ENCODE measurements around the gene HEG1. TPM values are rescaled to one million over a fixed set of nuclear protein-coding genes. Genes with fewer than 3 reads are reported as not detected.

HEG1 gene
- polyA plus RNA-seq, 3 donors: 7.0 to 36.6 (median 14.1) TPM

DNA sequence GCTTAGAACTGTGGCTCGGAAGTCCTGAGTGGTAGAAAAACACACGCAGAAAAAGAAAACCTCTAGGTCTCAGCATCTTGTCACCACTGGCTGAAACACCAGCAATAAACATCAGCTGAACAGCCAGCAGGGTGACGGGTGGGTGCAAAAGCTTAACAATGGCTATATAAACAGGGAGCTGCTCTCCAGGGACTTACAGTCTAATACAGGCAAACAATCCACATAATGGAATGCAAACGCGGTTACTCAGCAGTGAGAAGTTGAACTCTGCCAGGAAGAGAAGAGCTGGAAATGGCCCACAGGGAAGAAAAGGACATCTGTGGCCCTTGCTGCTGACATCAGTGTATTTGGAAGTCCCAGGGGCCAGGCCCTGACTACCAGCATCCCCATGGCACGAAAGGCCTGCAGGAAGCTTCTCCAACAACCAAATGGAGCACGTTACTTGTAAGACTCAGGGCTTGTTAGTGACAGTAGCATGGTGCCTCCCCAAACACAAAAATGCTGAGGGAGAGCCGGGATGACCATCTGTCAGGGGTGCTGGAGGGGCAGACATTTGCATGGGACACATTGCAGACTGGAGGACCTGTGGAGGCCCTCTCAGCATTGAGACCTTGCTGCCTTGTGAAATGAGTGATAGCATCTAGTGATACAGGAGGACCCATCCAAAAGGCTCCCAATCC lies 3.0 kb downstream of the HEG1 start:
- WGBS, 3 donors: 36 to 62% (median 36%) methylated on average over 8 of the region's 8 CpGs

DNA sequence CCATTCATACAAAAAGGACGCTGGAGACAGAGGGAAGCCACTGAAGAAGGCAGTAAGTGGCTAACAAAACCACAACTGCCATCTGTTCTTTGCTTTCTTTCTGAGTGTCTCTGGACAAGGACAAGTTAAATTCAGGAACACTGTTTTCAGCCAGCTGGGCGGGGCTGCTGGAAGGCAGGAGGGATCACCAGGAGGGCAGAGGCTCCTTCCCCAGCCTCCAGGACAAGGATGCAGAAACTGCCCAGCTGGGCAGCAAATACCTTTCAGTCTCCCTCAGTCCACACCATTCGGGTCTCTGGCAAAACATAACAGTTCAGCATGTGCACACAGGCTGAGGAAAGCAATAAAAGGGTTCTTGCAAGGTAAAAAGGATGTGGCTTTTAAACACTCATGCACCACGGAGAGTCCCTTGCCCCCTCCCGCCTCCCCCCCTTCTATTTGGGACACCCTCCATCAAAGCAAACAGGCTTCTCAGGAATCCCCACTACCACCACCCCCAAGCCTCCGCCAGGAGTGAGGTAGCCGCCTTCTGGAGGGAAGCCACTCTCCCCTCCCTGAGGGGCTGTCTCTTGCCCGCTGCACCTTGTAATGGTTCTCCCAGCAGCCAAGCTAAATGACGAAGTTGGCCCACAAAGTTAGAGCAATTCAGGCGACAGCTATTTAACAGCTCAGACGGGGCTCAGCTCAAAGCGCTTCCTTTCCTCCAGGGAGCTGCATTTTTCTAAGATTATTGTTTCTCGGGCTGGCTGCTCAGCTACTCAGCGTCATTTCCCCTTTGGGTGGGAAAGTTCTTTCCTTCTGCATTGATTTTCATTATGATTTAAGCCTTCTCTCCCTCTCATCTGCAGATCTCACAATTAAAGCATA lies 3.8 kb downstream of the HEG1 start:
- WGBS, 3 donors: 2 to 47% (median 9%) methylated on average over 14 of the region's 14 CpGs
- no peak overlapping the region for H3K27ac ChIP-seq (ENCODE audit: low read depth, low read length)

More for the DNA sequence above, 3.0 kb downstream of the HEG1 start:
- no peak overlapping the region for H3K27ac ChIP-seq (ENCODE audit: low read depth, low read length)

DNA sequence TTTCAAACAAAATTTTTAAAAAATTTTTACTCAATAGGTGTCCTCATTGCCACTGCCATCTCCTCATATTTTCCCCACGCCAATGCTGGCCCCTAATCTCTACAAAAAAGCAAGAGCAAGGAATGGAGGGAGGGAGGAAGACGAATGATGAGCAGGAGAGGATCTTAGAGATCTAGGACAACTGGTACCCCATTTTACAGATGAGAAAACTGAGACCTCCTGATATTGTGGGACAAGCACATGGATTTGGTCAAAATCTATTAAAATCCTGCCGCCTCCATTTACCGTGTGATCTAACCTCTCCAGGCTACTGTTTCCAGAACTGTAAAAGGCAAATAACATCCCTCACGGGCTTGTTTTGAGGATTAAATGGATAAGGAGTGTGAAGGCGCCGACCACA lies 4.6 kb downstream of the HEG1 start:
- no peak overlapping the region for H3K27ac ChIP-seq (ENCODE audit: low read depth, low read length)
- 70 to 79% (median 73%) methylated on average over 7 of the region's 7 CpGs for WGBS, 3 donors

DNA sequence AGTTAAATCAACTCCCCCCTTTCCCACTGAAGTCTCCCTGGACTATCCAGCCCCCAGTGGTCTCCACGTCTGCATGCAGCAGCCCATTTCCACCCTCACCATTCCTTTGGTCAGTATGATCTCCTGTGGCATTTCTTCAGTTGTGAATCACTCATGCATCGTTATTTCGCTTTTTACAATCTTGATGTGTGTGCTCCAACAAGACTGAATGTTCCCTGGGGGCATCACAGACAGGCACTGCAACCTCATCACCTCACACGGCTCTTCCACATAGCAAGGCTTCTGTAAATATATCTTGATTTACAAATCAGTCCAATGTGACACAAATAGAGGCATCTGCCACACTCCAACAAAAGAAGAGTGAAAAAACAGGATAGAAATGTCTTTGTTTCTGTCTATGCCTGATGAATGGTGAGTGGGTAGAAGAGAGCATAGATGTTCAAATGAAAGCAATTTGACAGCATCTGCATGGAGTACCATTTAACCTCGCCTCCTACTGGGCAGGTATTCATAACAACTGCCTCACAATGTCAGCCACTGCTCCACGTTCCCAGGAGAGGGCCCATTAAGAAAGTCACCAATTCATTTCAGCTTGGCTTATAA lies 5.2 kb downstream of the HEG1 start:
- WGBS, 3 donors: 78 to 87% (median 83%) methylated on average over 6 of the region's 6 CpGs
- no peak overlapping the region for H3K27ac ChIP-seq (ENCODE audit: low read depth, low read length)

DNA sequence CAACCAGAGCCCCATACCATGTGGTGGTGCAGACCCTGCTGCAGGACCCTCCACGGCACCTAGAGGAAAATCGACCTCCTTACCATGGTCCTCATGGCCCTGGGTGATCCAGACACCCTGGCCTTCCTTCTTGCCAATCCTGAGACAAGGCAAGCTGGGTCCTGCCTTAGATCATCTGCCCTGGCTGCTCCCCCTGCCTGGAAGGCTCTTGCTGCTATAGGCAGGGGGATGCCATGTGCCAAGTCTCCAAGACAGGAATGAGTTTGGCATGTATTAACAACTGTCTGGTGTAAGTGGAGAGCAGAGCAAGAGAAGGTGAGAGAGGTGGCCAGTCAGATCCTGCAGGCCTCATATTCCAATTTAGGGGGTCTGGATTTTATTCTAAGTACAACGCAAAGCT lies 7.5 kb downstream of the HEG1 start:
- H3K27ac ChIP-seq (ENCODE audit: low read depth, low read length): no peak overlapping the region
- WGBS, 3 donors: 92 to 96% (median 95%) methylated on average over 3 of the region's 3 CpGs

DNA sequence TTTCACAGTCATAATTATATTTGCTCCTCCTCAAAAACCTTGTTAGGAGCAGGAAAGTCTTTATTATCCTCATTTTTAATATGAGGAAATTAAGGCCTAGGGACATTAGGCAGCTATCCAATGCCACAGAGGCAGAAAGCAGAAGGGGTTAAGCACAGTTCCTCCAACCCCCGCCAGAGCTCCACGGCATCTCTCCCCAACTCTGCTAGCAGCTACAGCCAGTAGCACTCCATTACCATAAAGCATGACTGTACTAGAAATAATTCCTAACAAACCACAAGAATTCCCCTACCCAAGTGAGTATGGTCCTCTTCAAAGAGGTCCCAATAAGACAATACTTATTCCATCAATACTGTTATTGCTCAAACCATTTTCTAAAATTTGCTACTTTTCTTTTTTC lies 9.8 kb downstream of the HEG1 start:
- H3K27ac ChIP-seq (ENCODE audit: low read depth, low read length): no peak overlapping the region

DNA sequence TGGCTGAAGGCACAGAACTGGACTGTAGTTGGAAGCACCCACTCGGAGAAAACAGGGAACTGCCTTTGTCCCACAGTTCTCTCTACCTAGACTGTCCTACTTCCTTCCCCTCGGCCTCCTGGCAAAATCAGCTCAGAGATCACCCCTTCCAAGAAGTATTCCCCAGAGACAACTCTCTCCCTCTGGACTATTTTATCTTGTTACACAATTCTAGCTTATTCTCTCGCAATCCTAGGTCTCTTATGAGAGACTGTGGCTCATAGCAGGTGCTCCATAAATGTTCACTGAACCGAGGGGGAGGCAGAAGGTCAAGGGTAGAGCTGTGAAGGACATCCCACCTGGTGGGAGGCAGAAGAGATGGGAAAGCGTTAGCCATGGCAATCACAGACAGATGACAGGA lies 10.6 kb downstream of the HEG1 start:
- 58 to 69% (median 62%) methylated on average over 5 of the region's 5 CpGs for WGBS, 3 donors
- H3K27ac ChIP-seq (ENCODE audit: low read depth, low read length): no peak overlapping the region

More for the DNA sequence above, 9.8 kb downstream of the HEG1 start:
- 30 to 76% (median 33%) methylated on average over 2 of the region's 2 CpGs for WGBS, 3 donors

DNA sequence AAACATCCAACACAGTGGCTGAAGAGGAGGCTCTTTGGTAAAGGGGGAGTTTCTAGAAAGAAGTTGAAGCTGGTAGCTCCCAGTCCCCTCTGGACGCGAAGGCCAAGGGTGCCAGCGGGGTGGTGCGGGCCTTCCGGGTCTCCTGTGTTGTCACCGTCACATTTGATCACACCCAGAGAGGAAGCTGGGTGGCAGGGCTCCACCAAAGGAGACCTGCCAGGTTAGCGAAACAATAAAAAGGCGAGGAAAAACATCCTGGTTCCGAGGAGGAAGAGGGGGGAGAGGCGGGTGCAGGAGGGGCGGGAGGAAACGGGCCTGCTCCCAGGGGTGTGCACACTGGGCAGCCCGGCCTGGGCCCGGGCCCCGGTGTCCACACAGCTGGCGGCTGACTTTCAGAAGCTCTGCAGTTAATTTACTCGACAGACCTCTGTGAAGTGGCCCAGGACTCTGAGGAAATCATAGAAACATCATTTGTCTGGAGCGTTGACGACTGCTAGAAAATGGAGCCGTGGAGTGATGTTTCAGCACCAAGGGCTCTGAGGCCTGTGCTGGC lies 12.1 kb downstream of the HEG1 start:
- 42 to 61% (median 56%) methylated on average over 19 to 20 of the region's 20 CpGs for WGBS, 3 donors
- no peak overlapping the region for H3K27ac ChIP-seq (ENCODE audit: low read depth, low read length)

DNA sequence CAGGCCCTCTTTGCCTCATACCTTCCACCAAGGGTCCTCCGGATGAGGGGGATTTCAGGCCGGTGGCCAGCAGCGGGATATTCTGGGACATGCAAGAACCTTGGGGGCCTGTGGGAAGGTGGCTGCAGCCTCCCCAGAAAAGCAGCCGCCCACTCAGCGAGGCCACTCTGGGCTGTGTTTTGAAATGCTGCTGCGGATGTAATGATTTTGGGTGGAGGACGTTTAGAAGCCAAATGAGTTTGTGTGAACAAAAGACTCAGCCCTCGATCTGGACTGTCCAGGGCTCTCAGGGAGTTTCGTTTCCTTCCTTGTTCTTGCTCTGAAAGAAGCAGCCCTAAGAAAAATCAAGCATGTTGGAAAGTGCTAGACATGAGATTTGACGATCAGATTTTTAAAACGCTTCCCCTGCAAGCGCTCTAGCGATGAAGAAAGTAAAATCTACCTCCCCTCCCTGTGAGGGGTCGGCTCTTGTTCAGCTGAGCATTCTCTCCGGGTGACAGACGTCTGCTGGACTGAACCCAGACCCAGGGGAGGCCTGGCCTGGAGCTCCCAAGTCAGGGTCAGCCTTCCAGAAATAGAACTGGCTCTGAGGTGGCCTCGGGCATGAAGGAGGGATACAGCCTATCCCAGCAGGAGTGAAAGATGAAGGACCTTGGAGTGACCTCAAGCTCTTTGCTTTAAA lies 12.9 kb downstream of the HEG1 start:
- no peak overlapping the region for H3K27ac ChIP-seq (ENCODE audit: low read depth, low read length)
- WGBS, 3 donors: 36 to 62% (median 46%) methylated on average over 17 of the region's 17 CpGs

DNA sequence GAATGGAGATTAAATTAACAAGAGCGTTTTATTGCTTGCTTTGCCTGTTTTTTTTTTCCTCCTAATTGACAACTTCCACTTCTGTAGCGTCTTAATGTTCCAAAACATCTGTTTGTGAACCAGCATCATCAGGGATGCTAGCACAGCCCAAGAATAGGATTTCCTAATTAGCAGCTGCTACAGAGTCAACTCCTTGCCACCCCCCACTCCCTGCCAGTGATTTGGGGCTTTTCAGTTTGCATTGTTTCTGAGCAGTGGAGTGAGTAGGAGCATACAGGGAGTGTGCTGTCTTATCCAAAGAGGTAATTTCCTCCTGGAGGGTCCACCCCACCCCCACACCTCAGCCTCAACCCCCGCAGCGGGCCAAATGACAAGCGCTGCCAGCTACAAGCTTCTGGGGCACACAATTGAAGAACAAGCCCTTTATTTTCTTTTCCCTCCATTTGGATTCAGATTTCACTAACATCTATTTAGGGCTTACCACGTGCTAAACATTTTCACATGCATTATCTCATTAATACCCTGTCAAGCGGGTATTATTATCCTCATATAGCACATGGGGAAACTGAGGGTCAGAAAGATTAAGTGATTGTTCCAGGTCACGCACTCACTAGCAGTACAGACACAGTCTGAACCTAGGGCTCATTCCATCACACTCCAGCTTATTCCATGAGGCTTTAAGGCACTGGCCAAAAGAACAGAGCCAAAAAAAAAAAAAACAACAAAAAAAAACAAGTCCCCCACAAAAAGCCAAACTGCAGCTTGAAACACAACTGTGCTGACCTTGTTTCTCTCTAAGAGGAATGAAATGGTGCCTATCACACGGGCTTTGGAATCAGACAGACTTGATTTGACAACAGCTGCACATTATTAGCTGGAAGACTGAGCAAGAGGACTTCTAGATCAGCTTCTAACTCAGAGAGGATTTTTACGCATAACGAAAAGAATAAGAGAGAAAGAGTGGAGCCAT lies 16.4 kb downstream of the HEG1 start:
- no peak overlapping the region for H3K27ac ChIP-seq (ENCODE audit: low read depth, low read length)
- WGBS, 3 donors: 49 to 65% (median 59%) methylated on average over 11 of the region's 11 CpGs

DNA sequence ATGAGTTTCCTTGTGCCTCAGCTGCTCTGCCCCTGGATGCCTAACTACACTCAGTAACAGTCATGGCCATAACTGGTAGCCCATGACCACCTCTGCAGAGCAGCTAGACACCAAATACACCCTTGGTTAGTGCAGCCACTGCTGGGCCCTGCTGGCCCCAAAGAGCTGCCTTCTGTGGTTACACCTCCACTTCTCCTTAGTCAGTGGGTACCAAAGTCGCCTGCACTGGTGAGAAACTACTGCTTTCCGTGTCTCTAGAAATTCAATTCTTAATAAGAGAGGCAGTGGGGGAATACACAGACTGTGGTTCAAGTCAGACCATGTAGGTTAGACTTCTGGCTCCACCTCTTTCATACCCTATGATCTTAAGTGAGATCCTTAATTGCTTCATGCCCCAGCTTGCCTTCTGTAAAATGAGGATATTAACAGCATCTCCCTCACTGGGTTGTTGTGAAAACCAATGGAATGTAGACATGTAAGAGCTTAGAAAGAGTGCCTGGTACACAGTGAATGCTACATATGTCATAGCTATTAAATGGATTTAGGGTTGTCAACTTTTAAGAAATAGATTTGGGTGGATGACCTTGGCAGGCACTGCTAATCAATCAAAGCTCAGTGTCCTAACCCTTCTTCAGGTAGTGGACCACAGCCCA lies 18.2 kb downstream of the HEG1 start:
- H3K27ac ChIP-seq (ENCODE audit: low read depth, low read length): no peak overlapping the region

DNA sequence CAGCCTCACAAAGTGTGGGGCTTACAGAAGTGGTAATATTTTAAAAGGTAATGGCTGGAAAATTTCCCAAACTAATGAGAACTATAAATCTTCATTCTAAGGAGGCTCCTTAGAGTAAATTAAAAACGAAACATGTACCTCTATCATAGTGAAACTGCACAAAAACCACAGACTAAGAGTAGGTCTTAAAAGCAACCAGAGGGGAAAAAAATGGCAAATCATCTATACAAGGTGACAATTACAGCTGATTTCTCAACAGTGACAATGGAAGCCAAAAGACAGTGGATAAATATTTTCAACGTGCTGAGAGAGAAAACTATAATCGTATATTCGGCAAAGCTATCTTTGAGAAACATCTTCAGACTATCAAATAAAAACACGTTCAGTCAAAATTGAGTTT lies 20.6 kb downstream of the HEG1 start:
- H3K27ac ChIP-seq (ENCODE audit: low read depth, low read length): no peak overlapping the region
- 78 to 92% (median 91%) methylated on average over 5 of the region's 5 CpGs for WGBS, 3 donors

More for the DNA sequence above, 18.2 kb downstream of the HEG1 start:
- 81 to 92% (median 88%) methylated on average over 2 of the region's 2 CpGs for WGBS, 3 donors

DNA sequence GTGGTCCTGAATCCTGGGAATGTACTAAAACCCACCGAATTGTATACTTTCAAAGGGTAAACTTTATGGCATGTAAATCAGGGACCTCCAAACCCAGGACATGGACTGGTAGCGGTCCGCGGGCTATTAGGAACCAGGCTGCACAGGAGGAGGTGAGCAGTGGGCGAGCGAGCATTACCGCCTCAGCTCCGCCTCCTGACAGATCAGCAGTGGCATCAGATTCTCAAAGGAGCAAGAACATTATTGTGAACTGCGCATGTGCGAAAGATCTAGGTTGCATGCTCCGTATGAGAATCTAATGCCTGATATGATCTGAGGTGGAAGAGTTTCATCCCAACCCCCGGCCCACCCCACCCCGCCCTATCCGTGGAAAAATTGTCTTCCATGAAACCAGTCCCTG lies 22.2 kb downstream of the HEG1 start:
- H3K27ac ChIP-seq (ENCODE audit: low read depth, low read length): no peak overlapping the region
- 90 to 94% (median 92%) methylated on average over 14 of the region's 14 CpGs for WGBS, 3 donors

DNA sequence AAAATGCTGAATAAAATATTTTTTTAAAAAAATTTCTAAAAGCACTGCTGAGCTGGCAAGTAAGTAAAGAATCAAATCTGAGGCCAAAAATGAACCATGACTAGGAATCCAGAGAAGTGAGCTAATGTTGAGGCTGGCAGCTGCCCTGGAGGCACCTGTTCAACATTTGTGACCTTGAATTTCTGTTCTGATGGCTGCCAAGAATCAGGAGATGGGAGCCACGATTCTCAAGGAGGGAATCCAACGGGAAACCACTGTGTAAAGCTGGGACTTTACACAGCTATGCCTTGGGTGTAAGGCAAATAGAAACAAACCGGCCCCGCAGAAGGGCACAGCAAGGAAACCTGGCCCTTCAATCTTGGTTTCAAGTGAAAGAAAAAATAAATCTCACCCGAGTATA lies 22.7 kb downstream of the HEG1 start:
- WGBS, 3 donors: 34 to 75% (median 75%) methylated on average over 5 of the region's 5 CpGs
- H3K27ac ChIP-seq (ENCODE audit: low read depth, low read length): no peak overlapping the region

DNA sequence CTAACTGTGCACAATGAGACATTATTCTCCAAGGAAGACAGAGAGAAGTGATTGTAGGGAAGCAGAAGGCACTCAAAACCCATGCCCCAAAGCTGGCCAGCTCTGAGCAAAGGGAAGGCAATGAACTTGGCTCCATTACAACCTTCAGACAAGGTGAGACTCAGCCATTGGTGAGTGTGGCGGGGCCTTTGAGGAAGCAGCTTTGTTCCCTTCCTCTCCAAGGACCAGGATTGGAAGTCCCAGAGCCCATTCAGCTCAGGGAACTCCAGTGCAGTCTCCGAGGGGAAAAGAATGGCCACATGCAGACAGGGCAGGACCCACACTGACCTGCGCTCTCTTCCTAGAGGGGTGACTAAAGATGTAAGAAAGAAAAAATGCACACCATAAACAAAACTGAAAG lies 23.1 kb downstream of the HEG1 start:
- WGBS, 3 donors: 77 to 84% (median 78%) methylated on average over 3 of the region's 3 CpGs
- no peak overlapping the region for H3K27ac ChIP-seq (ENCODE audit: low read depth, low read length)

DNA sequence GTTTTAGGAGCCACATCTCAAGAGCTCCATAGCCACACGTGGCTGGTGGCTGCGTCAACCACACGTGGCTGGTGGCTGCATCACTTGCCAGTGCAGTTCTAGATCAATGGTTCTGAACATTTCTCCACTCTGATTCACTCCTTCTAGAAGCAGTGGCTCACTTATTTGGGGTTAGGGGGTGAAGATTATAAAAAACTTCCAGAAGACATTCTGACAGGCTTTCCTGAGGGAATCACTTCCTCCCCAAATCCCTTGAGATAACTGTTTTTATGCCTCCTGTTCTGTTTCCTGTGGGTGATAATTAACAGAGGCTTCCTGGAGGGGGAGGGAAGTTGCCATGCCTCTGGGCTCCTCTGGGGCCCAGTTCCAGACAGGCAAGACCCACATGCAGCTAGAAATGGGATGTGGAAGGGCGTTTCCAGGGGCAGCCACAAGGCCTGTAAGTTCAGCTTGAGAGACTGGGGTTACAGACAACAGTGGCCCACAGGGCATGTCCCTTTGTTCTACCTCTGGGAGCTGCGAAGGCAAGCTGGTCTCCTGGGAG lies 23.6 kb downstream of the HEG1 start:
- 59 to 80% (median 59%) methylated on average over 5 of the region's 5 CpGs for WGBS, 3 donors
- H3K27ac ChIP-seq (ENCODE audit: low read depth, low read length): no peak overlapping the region

DNA sequence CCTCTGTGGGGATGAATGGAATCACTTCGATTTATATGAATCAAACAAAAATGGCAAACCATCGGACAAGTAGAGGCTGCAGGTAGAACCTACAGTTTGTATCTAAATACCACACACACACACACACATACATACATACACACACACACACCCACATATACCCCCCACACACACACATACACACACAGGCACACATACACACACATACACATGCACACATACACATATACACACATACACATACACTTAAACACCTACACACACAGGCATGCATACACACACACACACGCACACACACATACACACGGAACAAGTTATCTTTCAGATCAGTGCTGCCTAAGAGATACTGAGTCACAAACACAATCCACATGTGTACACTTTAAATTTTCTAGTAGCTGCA lies 24.3 kb downstream of the HEG1 start:
- WGBS, 3 donors: 86 to 99% (median 94%) methylated on average over 4 of the region's 4 CpGs
- no peak overlapping the region for H3K27ac ChIP-seq (ENCODE audit: low read depth, low read length)
